GDM1 (cell line): ENCODE results near the gene USP49.

Experiments used
- DNase-seq: peaks from one replicate; lab custom pipeline; 2025; lab: John Stamatoyannopoulos, UW

The USP49 gene

GRCh38 chr6:41757271-41757670 is 137.9 kb downstream of the USP49 start:
- no peak for DNase-seq

GRCh38 chr6:41756354-41756753 is 138.8 kb downstream of the USP49 start:
- DNase-seq = no peak

DNA sequence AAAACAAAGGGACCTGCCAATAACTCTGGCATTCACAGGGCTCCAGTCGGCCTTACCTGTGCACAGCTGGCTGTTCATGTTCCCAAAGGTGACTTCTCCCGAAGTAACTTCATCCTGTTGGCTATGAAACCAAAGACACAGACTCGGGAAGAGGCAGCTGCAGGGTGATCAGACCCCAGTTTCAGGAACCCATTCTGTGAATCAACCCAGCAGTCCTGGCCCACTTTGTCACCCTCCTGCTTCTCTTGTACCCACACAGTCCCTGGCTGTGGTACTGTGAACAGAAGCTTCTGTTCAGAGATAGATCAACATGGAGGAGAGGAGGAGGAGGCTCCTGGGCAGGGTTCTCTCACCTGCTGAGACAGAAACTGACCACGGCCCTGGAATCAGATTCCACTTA is 139.3 kb downstream of the USP49 start:
- DNase-seq = no peak

- DNase-seq = no peak
Observed at GRCh38 chr6:41750374-41750773, 144.8 kb downstream of the USP49 start.

DNA sequence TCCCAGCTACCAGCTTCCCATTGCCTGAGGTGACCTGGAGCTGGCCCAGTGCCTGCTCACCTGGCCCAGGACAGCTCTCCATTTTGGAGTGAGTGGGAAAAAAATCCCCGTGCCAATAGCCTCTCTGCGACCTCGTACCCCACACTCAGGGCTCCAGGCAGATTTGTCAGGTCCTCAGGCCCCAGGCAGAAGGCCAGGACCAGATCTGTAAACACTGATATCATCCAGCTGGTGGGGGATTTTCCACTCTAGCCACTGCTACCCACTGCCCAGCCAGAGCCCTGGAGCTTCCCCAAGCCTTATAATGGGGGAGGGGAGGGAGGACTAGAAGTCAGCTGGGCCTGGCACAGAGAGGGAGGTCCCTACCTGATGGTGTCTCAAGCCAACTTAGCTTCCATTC is 146.6 kb downstream of the USP49 start:
- no peak for DNase-seq

GRCh38 chr6:41748102-41748477 is 147.1 kb downstream of the USP49 start:
- no peak for DNase-seq

DNA sequence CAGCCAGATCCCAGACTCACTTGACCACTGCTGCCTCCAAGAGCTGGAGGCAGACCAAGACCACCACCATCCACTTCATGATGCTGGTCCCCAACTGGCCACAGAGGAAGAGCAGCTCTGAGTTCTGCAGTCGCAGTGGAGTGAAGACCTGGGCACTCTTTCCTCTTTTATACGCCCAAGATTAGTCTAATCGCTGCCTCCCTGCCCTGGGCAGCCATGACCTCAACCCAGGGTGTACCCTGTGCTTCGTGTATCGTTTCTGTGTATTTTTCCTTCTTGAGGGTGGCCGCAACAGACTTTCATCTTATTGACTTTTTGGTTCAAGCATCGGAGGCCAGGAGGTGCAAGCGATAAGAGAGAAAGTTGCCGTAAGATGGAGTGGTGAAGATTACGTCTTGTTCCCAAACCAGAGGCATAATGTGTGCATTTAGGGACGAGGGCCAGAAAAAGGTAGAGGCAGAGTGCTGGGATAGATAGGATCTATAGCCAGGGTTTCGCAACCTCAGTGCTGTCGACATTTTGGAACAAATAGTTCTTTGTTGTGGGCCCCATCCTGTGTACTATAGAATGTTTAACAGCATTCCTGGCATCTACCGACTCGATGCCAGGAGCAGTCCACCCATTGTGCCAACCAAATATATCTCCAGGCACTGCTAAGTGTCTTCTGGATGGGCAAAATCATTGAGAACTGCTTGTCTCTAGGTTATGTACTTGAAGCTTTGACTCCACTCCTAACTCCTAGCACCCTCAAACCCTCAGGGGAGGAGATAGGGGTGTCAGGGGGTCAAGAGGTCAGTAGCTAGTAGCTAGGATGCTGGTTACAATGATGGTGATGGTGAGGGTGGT is 147.7 kb downstream of the USP49 start, which contains the start of gene PGC:
Gene PGC, minus strand, starts transcription at position 142 of the 846 bp plus-strand sequence. Its CDS starts 63 bp downstream, at position 79.
- DNase-seq = no peak

DNA sequence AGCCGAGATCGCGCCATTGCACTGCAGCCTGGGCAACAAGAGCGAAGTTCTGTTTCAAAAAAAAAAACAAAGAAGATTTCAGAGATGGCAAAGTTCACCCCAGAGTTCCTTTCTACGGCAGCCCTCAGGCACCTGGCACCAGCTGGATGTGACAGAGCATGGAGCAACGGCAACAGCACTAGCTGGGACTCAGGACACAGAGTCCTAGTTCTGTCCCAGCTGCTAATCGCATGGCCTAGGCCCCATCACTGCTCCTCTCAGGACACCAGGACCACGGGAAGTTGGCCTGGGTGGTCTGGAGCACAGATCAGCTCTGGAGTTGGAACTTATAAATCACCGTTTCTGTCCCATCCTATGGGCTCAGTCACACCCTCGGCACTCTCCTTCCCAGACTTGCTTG is 149.1 kb downstream of the USP49 start:
- DNase-seq = no peak

GRCh38 chr6:41744236-41744787 is 150.9 kb downstream of the USP49 start:
- no peak for DNase-seq

DNA sequence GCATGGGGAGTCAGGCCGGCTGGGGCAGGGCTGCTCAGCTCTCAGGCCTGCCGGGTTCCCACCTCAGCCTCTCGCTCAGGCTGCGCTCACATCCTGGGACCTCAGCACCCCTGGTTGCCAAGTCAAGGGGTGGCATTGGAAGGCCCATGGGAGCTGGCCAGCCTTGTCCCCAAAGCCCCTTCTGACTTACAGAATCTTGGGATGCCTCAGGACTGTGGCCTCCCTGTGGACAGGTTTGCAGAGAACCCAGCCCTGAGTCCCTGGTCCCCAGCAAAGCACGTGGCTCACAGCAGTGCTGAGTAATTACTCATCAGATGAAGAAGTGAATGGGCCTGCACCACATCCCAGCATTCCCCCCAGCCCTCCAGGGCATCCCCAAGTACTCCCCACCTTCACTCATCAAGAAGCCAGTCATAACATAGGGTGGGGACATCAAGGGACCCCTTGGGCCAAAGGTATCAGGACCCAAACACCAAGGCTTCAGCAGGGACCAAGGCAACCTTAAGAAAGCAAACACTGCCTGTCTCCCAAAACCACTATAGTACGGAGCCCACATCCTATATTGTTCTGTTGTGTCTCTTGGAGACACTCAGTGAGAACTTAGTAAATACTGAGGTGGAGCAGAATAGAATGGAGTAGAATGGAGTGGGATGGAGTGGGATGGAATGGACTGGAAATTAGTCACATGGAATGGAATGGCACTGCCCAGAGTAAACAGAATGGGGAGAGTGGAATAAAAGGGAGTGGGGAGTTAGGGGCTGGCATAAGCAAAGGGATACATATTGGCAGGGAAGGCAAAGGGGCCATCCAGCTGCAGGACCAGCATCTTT is 151.6 kb downstream of the USP49 start:
- DNase-seq = no peak

- no peak for DNase-seq
Observed at GRCh38 chr6:41741625-41742490, 153.3 kb downstream of the USP49 start.

DNA sequence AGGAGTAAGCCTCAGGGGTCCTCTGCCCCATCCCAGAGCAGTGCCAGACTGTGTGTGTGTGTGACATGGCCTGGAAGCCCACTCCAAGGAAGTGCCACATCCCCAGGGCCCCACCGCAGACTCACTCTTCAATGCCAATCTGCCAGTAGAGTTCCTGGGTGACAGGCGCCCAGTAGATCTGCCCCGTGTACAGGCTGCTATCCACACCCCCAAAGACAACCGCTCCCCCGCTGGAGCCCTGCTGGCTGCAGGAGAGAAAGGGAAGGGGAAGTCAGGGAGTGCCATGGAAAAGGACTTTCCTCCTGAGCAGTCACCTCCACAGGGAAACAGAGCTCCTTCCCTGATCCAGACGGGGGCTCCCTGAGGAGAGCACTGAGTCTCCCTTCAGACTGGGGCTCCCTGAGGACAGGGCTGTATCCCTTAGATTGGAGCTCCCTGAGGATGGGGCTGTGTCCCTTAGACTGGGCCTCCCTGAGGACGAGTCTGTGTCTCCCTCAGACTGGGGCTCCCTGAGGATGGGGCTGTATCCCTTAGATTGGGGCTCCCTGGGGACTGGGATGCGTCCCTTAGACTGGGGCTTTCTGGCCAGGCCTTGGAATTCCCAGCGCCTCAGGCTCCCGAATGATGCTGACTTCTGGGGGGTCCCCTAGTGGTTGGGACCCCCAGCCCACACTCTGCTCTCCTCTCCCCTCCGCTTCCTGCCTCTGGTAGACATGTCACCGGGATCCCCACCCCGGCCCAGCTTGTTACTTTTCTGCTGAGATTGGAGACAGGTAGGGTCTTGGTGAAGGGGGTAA is 154.6 kb downstream of the USP49 start:
- DNase-seq = no peak
